Measurements from ENCODE around the gene BNC2.

BNC2 gene

GRCh38 chr9:16461137-16461840, 409.2 kb downstream of the BNC2 start:
- DNase-seq (ENCODE audit: insufficient read length) (no peak), FAIRE-seq (peak; percentile 86)
- TF ChIP-seq POLR2AphosphoS5 (IDR thresholded peaks at IDR 0.05; ENCODE audit: low read depth, low read length) (no peak), POLR2A (IDR thresholded peaks at IDR 0.05; ENCODE audit: low read depth, low read length) (no peak), TAF1 (IDR thresholded peaks at IDR 0.05; ENCODE audit: borderline replicate concordance, low read depth, low read length) (no peak)

GRCh38 chr9:16460696-16461095, 409.8 kb downstream of the BNC2 start:
- no peak for FAIRE-seq
- TF ChIP-seq POLR2AphosphoS5 (IDR thresholded peaks at IDR 0.05; ENCODE audit: low read depth, low read length) (no peak), POLR2A (IDR thresholded peaks at IDR 0.05; ENCODE audit: low read depth, low read length) (no peak), TAF1 (IDR thresholded peaks at IDR 0.05; ENCODE audit: borderline replicate concordance, low read depth, low read length) (no peak)
- no peak for DNase-seq (ENCODE audit: insufficient read length)

DNA sequence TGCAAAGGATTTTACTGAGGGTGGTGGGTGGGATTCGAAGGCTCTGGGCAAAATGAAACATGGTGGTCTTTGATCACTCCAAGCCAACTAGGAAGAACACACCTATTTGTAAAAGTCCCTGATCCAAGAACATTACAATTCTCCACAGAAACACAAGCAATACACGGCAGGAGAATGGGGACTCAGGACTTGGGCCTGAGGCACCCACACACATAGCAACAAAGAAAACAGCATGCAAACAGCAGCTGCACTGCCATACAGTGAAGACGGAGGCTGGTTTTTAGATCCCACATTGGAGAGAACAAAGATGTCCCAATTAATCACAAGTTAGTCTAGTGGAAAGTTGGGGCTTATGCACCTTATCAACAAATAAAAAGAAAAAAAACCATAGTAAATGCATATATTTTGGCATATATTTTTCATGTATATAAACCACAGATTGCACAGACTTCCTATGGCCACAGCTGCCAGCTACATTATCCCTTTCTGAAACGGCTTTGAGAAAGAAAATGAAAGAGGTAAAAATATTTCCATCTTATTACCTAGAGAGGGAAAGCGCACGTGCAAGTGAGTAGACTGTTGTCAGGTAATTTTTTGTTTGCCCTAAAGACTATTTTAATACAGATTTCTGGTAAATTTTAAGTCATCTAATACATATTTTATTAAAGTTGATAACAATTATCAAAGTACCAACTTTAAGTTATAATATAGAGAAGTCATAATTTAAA, 410.9 kb downstream of the BNC2 start:
- FAIRE-seq (no peak), DNase-seq (ENCODE audit: insufficient read length) (no peak)
- no peak for TF ChIP-seq TAF1 (IDR thresholded peaks at IDR 0.05; ENCODE audit: borderline replicate concordance, low read depth, low read length)
- no peak for TF ChIP-seq POLR2A (IDR thresholded peaks at IDR 0.05; ENCODE audit: low read depth, low read length)
- TF ChIP-seq POLR2AphosphoS5 (IDR thresholded peaks at IDR 0.05; ENCODE audit: low read depth, low read length) = no peak

DNA sequence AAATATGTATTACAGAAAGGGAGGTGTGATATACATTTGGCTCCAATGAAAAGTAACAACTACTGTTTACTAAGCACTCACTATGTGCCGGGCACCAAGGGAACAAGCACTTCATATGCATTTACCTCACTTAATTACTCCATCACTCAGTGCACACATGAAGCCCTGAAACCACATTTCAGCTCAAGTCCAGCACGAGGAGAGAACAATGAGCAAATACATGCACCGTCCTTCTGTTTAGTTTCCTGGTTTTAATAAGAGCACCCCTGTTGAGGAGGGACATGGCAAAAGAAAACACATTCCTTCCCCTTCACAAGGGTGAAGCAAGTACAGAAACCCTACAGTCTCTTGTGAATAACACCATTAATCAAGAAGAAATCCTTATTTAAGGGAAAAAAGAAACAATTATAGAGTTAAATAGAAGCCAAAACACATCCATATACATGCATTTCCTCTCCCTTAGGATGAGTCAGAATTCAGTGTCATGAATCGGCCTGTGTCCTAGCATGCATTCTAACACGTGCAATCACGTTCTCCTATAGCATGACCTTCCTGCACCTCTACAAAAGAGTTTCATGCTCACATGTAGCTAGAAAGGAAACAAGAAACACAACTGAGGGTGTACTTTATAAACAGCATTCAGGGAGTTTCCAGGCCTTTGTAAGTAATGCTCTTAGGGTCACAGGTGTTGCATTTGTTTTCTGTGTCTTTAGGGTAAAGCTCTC, 411.6 kb downstream of the BNC2 start:
- TF ChIP-seq TAF1 (IDR thresholded peaks at IDR 0.05; ENCODE audit: borderline replicate concordance, low read depth, low read length) (no peak), POLR2A (IDR thresholded peaks at IDR 0.05; ENCODE audit: low read depth, low read length) (no peak), POLR2AphosphoS5 (IDR thresholded peaks at IDR 0.05; ENCODE audit: low read depth, low read length) (no peak)
- FAIRE-seq (peak; percentile 96), DNase-seq (ENCODE audit: insufficient read length) (no peak)

- no peak for DNase-seq (ENCODE audit: insufficient read length)
- no peak for FAIRE-seq
- TF ChIP-seq TAF1 (IDR thresholded peaks at IDR 0.05; ENCODE audit: borderline replicate concordance, low read depth, low read length) = no peak
- TF ChIP-seq POLR2A (IDR thresholded peaks at IDR 0.05; ENCODE audit: low read depth, low read length) = no peak
- no peak for TF ChIP-seq POLR2AphosphoS5 (IDR thresholded peaks at IDR 0.05; ENCODE audit: low read depth, low read length)
Measured at GRCh38 chr9:16455842-16456241, 414.6 kb downstream of the BNC2 start.

- no peak for DNase-seq (ENCODE audit: insufficient read length)
- peak; percentile 60 for FAIRE-seq
- no peak for TF ChIP-seq POLR2AphosphoS5 (IDR thresholded peaks at IDR 0.05; ENCODE audit: low read depth, low read length)
- no peak for TF ChIP-seq TAF1 (IDR thresholded peaks at IDR 0.05; ENCODE audit: borderline replicate concordance, low read depth, low read length)
- no peak for TF ChIP-seq POLR2A (IDR thresholded peaks at IDR 0.05; ENCODE audit: low read depth, low read length)
Measured at GRCh38 chr9:16453390-16453789, 417.1 kb downstream of the BNC2 start.

DNA sequence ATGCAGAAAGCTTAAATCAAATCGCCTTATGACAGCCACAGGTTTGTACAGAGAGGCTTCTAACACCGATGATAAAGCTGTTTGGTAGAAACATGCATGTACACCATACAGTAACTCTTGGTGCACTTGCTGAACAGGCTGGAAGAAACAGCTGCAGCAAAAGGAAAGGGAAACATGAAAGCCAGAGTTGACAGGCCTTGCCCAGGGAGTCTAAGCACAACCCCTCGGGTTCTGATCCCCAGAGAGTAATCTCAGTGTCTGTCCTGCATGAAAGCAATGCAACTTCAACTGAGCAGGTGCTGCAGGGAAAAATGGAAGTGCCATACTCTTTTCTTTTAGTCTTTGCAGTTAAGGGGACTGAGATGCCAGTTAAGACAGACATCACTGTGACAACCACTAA, 419.9 kb downstream of the BNC2 start:
- TF ChIP-seq POLR2A (IDR thresholded peaks at IDR 0.05; ENCODE audit: low read depth, low read length) = no peak
- no peak for TF ChIP-seq TAF1 (IDR thresholded peaks at IDR 0.05; ENCODE audit: borderline replicate concordance, low read depth, low read length)
- TF ChIP-seq POLR2AphosphoS5 (IDR thresholded peaks at IDR 0.05; ENCODE audit: low read depth, low read length) = no peak
- no peak for DNase-seq (ENCODE audit: insufficient read length)

GRCh38 chr9:16450043-16450442, 420.4 kb downstream of the BNC2 start:
- FAIRE-seq (peak; percentile 30), DNase-seq (ENCODE audit: insufficient read length) (no peak)
- TF ChIP-seq TAF1 (IDR thresholded peaks at IDR 0.05; ENCODE audit: borderline replicate concordance, low read depth, low read length) (no peak), POLR2AphosphoS5 (IDR thresholded peaks at IDR 0.05; ENCODE audit: low read depth, low read length) (no peak), POLR2A (IDR thresholded peaks at IDR 0.05; ENCODE audit: low read depth, low read length) (no peak)

More for the DNA sequence above, 419.9 kb downstream of the BNC2 start:
- peak; percentile 81 for FAIRE-seq

DNA sequence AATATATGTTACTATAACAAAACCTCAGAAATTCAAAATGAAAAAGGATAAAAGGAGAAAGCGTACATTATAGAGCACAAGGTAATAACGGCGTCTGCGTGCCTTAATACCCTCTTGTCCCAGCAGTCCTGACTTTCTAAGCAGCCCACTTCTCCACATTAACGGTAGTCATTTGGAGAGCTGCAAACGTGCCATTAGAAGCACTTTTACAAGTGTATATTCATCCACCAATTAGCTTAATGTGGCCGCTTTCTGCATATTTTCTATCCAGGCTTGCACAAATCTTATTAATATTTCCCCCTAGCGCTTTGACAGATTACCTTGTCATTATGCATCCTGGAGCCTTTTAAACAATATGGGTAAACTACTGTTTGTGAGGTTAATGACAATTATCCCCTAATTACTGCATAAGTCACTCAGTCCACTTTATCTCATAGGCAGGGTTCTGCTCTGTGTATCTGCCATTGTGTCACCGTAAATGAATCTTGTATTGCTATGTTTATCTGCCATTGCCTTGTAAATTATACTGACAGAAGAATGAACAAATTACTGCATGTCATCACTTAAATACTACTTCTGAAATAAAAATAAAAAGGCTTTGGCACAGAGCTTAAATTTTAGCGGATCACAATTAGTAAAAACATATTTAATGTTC, 421.3 kb downstream of the BNC2 start:
- DNase-seq (ENCODE audit: insufficient read length) (no peak), FAIRE-seq (no peak)
- TF ChIP-seq POLR2A (IDR thresholded peaks at IDR 0.05; ENCODE audit: low read depth, low read length) (no peak), POLR2AphosphoS5 (IDR thresholded peaks at IDR 0.05; ENCODE audit: low read depth, low read length) (no peak), TAF1 (IDR thresholded peaks at IDR 0.05; ENCODE audit: borderline replicate concordance, low read depth, low read length) (no peak)

- FAIRE-seq (no peak), DNase-seq (ENCODE audit: insufficient read length) (no peak)
- TF ChIP-seq POLR2AphosphoS5 (IDR thresholded peaks at IDR 0.05; ENCODE audit: low read depth, low read length) = no peak
- TF ChIP-seq POLR2A (IDR thresholded peaks at IDR 0.05; ENCODE audit: low read depth, low read length) = no peak
- no peak for TF ChIP-seq TAF1 (IDR thresholded peaks at IDR 0.05; ENCODE audit: borderline replicate concordance, low read depth, low read length)
Measured at GRCh38 chr9:16447946-16448345, 422.5 kb downstream of the BNC2 start.

- DNase-seq (ENCODE audit: insufficient read length) (no peak), FAIRE-seq (no peak)
- TF ChIP-seq POLR2AphosphoS5 (IDR thresholded peaks at IDR 0.05; ENCODE audit: low read depth, low read length) (no peak), POLR2A (IDR thresholded peaks at IDR 0.05; ENCODE audit: low read depth, low read length) (no peak), TAF1 (IDR thresholded peaks at IDR 0.05; ENCODE audit: borderline replicate concordance, low read depth, low read length) (no peak)
Measured at GRCh38 chr9:16446636-16447035, 423.8 kb downstream of the BNC2 start.

All from GM12892 (cell line).